NCI-H2196 (cell line): ENCODE measurements around the gene UBE2O.

Source experiments
- DNase-seq: peaks from one replicate; lab custom pipeline; 2025; ENCODE audit not compliant: unreplicated experiment; lab: John Stamatoyannopoulos, UW

The UBE2O gene

DNA sequence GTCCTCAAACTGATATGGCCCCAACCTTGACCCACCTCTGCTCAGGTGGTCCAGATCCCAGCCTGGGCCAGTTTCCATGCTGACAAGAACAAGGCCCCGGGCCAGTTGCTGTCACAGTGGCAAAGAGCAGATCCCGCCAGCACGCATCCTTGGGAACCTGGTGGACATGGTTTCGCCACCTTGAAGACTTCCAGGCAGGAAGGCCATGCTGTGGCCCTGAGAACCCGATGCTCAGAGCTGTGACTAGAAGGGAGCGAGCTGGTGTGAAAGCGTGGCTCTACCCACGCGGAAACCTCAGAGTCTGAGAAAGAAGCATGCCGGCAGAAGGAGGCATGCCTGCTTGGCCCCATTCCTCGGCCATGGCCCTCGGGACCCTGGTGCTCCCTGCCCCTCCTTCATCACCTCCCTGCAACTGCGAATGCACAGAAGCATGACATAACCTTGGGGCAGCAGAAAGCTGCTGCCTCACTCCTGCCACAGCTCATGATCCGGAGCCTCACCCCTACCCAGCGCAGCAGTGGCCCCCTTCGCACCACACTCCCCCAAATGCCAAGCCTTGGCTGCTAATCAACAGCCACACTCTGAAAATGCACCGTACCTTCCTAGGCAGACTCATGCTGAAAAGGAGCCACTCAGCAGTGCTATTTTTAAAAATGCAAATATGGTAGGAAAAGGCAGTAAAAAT, 33.2 kb downstream of the UBE2O start:
- no peak for DNase-seq

GRCh38 chr17:76417499-76418143, 35.3 kb downstream of the UBE2O start:
- DNase-seq = peak; percentile 95

- peak; percentile 26 for DNase-seq
Observed at GRCh38 chr17:76416899-76417298, 36.1 kb downstream of the UBE2O start.

DNA sequence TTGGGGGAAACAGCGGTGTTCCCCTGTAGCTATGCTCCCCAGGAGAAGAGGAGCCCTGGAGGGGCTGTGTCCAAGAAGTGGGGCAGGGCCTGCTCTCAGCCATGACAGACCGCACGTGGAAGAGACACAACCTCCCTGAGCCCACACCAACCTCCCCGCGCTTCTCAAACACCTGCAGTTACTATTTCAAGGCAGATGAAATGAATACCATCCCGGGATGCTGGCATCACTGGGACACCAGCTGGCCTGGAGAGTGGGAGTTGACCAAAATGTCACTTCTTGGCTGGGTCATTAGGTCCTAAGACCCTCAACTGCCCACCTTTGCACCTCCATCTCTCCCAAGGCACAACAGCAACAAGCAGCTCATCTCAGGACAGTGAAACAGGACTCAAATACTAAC, 36.5 kb downstream of the UBE2O start:
- no peak for DNase-seq

DNA sequence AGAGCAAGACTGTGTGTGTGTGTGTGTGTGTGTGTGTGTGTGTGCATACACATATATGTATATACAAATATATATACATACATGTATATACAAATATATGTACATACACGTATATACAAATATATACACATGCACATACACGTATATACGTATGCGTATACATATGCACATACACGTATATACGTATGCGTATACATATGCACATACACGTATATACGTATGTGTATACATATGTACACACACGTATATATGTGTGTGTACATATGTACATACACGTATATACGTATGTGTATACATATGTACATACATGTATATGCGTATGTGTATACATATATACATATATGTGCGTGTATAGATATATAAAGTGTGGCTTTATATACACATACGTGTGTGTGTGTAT, 37.2 kb downstream of the UBE2O start:
- DNase-seq = no peak

- peak; percentile 82 for DNase-seq
Observed at GRCh38 chr17:76414334-76415295, 38.3 kb downstream of the UBE2O start.

GRCh38 chr17:76411247-76411646, 41.7 kb downstream of the UBE2O start:
- no peak for DNase-seq

DNA sequence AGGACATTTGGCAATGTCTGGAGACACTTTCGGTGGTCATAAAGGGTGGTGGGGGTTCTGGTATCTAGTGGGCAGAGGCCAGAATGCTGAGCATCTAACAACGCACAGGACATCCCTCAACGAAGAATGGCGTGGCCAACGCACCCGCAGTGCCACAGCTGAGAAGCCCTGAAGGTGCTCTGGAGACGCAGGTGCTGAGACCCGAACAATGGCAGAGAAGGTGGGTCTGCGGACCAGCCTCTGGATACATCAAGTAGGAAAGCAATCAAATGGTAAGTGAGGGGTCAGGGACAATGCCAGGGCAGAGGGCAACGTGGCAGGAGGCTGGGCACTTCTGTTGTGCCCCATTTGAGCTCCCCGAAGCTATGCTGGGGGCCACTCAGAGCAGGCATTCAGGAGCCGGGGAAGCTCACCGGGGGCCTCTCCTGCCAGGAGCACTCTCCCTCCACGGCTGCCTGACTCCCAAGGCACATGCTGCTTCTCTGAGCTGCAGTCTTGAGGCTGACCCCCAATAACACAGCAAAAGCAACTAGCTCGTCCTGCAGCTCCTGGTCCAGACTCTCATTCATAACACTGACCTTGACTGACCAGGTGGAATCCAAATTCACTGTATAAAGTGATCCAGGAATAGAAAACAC, 42.5 kb downstream of the UBE2O start:
- DNase-seq = no peak

DNA sequence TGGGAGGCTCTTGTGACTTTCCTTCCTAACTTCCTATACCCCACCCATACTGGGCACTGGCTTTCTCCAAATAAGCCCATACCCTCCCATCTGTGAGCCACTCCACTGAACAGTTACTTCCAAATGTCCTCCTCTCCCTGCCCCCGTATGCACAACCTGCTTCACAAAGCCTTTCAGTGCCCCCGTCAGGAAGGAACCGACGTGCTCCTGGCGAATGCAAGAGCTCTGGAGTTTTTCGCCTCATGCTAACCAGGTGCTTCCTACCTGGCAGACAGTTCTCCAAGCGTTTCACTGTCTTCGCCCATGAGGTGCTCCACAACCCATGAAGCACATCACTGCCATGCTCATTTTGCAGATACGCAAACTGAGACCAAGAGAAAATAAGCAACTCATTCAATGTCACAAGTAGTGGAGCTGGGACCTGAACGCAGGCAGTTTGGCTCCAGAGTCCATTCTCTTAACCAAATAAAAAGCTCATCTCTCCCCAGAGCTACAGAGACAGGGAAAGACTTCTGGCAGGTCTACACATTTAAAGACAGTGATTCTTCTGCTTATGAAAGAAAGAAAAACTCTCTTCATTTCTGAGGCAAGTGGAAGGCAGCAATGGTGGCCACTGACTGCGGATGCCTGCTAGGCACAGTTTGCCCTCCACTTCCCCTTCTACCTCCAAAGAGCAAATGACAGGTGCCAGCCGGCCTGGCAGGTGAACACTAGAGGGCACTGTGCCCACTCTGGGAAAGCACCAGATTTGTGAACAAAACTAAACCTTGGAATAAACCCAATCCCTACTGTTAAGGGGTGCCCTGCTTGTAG, 44.7 kb downstream of the UBE2O start:
- peak; percentile 93 for DNase-seq

- no peak for DNase-seq
Observed at GRCh38 chr17:76407509-76407908, 45.4 kb downstream of the UBE2O start.

GRCh38 chr17:76405967-76406647, 46.8 kb downstream of the UBE2O start:
- peak; percentile 96 for DNase-seq

DNA sequence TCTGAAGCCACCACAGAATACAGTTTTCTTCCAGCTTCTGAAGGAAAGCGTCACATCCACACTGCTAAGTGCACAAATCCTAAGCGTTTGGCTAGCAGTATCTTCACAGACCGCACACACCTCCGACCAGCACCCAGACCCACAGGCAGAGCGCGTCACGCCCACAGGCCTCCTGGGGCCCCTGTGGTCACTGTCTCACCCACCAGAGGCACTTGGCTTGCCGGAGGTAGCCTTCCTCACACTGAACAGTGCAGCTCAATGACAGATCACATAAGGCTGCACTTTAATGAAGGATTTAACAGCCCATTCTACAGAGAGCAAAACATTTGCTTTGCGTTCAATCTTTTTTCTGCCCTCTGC, 47.4 kb downstream of the UBE2O start:
- no peak for DNase-seq

DNA sequence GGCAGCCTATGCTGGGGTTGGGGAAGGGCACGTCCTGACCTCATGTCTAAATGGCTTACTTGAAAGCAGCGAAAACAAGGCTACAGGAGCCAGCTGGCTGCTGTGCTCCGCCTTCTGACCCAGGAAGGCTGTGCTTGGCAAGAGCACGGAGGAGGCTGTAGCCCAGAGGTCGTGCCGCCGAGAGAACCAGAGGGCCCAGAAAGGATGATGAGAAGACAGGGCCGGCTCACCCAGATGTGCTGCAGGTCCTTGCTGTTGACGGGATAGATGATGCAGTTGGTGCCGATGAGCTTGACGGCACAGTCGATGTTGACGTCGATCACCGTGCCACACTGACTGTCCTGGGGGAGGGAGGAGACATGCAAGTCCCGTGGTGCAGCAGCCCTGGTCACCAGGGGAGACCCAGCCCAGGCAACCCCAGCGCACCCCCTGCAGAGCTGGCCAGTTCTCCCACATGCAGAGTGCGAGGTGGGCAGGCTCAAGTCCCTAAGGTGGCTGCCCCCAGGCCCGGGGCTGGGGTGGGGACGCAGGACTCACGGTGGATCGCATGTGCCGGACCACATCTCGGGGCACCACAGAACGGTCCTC, 47.9 kb downstream of the UBE2O start:
- no peak for DNase-seq

- no peak for DNase-seq
Observed at GRCh38 chr17:76404256-76404655, 48.7 kb downstream of the UBE2O start.

GRCh38 chr17:76402711-76403110, 50.2 kb downstream of the UBE2O start:
- DNase-seq = no peak

DNA sequence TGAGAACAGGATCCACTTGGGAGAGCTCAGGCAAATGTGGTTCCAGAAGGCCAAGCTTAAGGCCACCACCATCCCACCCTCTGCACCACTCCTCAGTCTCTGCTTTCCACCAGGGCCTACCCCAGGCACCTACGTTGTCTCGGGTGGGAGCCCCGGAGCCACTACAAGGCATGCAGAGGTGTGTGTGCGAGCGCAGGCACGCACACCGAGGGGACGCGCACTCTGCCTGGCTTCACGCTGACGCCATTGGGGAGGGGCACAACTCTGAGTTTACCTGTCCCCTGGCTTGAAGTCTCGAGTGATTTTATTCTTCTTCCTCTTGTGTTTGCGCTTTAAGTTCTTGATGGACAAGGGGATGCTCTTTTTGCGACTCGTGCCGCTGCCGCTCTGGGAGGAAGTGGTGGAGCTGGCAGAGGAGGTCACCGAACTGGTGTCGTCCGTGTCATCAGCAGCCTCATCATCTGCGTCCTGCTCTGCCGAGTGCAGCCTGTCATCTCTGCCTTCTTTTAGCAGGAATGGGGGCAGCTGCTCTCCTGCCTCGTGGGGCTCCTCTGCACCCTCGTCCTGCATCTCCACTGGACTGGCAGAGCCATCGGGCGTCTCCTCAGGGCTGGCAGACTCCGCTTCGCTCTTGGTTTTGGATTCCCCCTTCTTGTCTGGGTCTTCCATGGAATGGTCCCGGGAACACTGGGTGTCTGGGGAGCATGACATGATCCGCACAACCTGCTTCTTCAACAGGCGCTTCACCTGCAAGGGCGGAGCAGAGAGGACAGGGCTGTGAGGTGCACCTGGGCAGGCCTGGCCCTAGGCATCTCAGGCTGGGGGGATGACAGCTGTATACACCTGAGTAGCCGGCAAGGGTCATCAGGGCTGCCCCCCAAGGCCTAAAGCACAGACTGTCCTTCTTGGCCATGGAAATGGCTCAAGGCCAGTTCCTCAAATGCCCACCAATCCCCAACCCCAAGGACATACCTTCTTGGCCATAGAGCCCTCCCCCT, 53.5 kb downstream of the UBE2O start:
- DNase-seq = no peak

DNA sequence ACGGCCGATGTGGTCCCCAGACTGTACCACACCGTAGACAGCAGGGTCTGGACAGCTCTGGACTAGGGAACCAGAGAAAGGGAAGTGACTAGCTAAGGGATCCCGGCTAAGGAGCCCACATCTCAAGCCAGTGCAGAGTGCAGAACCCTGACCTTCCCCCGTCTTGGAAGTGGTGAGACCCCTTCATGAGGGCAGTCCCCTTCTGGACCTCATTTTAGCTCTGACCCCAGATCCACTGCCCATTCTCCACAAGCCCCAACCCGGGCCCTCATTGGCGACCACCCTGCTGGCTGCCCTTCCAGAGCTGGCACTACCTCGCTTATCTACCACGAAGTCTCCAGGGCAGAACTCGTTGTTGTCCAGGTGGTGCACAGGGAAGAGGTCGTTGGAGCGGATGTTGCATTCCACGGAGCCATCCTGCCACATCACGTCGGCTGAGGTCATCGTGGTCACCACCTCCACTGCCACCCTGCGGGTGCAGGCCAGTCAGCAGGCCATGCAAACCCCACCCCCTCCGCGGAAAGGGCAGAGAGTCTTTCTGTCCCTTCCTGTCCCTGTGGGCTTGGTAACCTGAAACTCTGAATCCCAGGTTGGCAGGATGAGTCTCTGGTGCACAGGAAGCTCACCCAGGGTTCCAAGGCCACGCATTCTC, 54.3 kb downstream of the UBE2O start:
- no peak for DNase-seq
